ENCODE data around the gene SLC7A4. TPM values are rescaled to one million over a fixed set of nuclear protein-coding genes. Genes with fewer than 3 reads are reported as not detected.
"Not testable (repeated sequence)": the region's sequence is repeated elsewhere in the genome, so short reads cannot be mapped to it uniquely, and the experiment has no call there.

SLC7A4 gene
- total and polyA plus RNA-seq, 5 donors: 0.33 to 1.9 (median 0.59) TPM

DNA sequence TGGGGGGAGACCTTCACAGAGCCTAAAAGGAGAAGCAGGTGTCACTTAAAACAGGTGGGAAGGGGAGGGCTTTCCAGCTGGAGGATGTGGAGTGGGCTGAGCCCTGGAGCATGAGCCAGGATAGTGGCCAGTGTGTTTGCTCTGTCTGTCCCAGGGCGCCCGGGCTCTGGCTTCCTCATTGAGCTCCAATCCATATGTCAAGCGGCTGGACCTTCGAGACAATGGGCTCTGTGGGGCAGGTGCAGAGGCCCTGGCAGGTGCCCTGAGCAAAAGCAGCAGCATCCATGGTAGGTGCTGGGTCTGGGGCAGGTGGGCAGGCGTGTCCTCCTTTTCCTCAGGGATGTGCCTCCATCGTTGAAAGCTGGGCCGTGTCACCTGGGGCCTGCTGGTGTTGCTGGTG, 15.4 kb upstream of the SLC7A4 start:
- H3K4me3 ChIP-seq (ENCODE audit: low read length): no peak overlapping the region
- WGBS: 83% methylated on average over 7 of the region's 7 CpGs
- H3K27me3 ChIP-seq (ENCODE audit: control insufficient read depth, insufficient read depth): no peaks in the 10 kb centered on the region
- H3K9me3 ChIP-seq (ENCODE audit: control insufficient read depth, low read length): no peaks in the 10 kb centered on the region
- H3K27ac ChIP-seq (ENCODE audit: low read length): no peak overlapping the region
- intact Hi-C loops (cut with DNase I): no loop called here
- ATAC-seq (no peak), DNase-seq (no peak)
- H3K4me1 ChIP-seq (ENCODE audit: control insufficient read depth, insufficient read depth, low read length): no peaks in the 10 kb centered on the region

DNA sequence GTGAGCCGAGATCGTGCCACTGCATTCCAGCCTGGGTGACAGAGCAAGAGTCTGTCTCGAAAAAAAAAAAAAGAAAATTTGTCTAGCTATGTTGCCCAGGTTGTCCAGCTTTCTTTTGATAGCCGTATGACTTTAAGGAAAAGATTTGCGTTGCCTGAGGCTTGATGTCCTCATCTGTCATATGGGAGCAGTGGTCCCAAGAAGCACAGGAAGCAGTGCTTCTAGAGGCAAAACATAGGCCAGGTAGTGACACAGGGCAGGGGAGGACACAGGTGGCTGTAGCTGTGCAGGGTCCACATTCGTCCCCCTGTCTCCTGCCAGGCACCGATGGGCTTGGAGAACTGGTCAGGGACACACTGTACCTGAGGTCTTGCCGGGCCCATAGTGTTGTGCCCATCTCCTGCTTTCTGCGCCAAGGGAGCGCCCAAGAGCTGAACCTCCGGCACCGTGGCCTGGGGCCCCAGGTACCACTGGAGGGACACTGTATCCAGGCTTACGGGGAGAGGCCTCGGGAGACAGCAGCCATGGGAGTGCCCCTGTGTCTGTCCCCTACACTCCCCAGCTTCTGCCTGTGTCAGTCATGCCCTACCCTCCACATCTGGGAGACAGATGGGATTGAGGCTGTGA, 14.8 kb upstream of the SLC7A4 start:
- no peak for ATAC-seq
- H3K4me1 ChIP-seq (ENCODE audit: control insufficient read depth, insufficient read depth, low read length): no peaks in the 10 kb centered on the region
- peak in 1 of 3 donors; percentile 45 for DNase-seq
- no peak overlapping the region for H3K27ac ChIP-seq (ENCODE audit: low read length)
- no peak overlapping the region for H3K4me3 ChIP-seq (ENCODE audit: low read length)
- 92% methylated on average over 14 of the region's 14 CpGs for WGBS
- intact Hi-C loops (cut with DNase I): no loop called here
- no peaks in the 10 kb centered on the region for H3K9me3 ChIP-seq (ENCODE audit: control insufficient read depth, low read length)
- no peaks in the 10 kb centered on the region for H3K27me3 ChIP-seq (ENCODE audit: control insufficient read depth, insufficient read depth)

DNA sequence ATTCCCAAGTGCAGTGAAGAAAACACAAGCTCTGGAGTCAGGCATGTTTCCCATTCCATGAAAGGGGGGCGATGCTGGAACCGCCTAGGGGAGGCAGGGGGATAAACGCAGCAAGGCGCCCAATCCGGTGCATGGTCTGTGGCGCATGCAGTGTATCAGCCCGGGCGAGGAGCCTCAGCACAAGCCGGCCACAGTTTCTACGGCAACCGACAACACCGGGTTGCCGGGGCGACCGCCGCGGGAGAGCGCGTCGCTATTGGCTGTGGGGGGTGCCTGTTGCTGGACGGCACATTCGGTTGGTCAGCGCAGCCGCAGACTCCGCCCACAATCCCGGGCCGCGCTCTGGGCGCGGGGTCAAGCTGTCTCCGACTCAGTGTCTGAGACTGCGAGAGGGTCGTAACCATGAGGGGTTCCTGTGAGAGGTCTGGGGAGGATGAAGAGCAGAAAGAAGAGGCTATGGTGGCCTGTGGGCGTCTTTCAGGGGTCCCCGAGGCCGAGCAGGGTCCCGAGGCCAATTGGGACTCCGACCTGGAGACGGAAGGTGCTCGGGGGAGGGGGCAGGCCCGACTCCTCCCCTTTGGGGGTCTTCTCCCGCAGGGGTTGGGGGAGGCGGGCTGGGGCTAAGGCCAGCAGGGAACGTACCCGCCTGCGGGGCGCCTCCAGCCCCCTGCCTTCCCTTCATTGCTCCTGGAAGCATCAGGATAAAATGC, 13.4 kb upstream of the SLC7A4 start, which contains the start of gene LRRC74B:
Gene LRRC74B (plus strand): TSS at position 362 of the 710 bp plus-strand sequence. CDS start 41 bp downstream, at position 403.
- WGBS: 4% methylated on average over 47 of the region's 47 CpGs
- H3K4me1 ChIP-seq (ENCODE audit: control insufficient read depth, insufficient read depth, low read length): no peaks in the 10 kb centered on the region
- H3K4me3 ChIP-seq (ENCODE audit: low read length): peak within 1 kb of the TSS; percentile 49
- no peaks in the 10 kb centered on the region for H3K27me3 ChIP-seq (ENCODE audit: control insufficient read depth, insufficient read depth)
- H3K27ac ChIP-seq (ENCODE audit: low read length): no peak within 1 kb of the TSS
- peak; percentile 92 to 97 (median 96) for DNase-seq
- H3K9me3 ChIP-seq (ENCODE audit: control insufficient read depth, low read length): no peaks in the 10 kb centered on the region
- intact Hi-C loops (cut with DNase I): no loop called here
- peak; percentile 96 to 97 for ATAC-seq

DNA sequence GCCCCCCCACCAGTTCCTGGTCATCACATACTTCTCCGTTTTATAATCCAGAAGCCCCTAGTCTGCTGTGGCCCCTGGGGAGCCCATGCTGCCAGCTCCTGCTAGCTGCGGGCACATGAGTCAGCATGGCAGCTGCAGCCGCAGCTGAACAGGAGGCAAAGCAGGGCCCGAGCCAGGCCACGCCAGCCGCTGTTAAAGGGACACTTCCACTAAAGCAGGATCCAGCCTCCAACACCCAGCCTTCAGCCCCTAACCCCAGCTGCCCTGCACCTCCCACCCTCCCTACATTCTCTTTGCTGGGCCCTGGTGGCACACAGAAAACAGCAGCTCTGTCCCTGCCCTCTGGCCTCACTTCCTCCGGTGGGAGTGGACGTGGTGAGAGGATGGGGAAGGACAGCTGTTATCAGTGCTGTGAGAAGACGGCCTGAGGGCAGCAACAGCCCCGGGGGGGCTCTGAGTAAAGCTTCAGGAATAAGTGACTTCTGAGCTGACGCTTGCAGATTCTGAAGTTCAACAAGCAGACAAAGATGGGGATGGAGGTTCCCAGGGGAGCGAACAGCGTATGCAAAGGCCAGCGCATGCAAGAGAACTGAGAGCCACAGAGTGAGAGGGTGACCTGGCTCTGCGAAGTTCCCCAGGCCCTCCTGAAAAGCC, 12.7 kb upstream of the SLC7A4 start:
- Histone ChIP-seq H3K4me1 (ENCODE audit: control insufficient read depth, insufficient read depth, low read length) (no peaks in the 10 kb centered on the region), H3K27ac (ENCODE audit: low read length) (no peak overlapping the region), H3K4me3 (ENCODE audit: low read length) (peak overlapping the region; percentile 49), H3K27me3 (ENCODE audit: control insufficient read depth, insufficient read depth) (no peaks in the 10 kb centered on the region), H3K9me3 (ENCODE audit: control insufficient read depth, low read length) (no peaks in the 10 kb centered on the region)
- intact Hi-C loops (cut with DNase I): no loop called here
- 10% methylated on average over 15 of the region's 15 CpGs for WGBS
- peak; percentile 66 to 77 (median 71) for DNase-seq
- peak; percentile 35 to 57 for ATAC-seq

DNA sequence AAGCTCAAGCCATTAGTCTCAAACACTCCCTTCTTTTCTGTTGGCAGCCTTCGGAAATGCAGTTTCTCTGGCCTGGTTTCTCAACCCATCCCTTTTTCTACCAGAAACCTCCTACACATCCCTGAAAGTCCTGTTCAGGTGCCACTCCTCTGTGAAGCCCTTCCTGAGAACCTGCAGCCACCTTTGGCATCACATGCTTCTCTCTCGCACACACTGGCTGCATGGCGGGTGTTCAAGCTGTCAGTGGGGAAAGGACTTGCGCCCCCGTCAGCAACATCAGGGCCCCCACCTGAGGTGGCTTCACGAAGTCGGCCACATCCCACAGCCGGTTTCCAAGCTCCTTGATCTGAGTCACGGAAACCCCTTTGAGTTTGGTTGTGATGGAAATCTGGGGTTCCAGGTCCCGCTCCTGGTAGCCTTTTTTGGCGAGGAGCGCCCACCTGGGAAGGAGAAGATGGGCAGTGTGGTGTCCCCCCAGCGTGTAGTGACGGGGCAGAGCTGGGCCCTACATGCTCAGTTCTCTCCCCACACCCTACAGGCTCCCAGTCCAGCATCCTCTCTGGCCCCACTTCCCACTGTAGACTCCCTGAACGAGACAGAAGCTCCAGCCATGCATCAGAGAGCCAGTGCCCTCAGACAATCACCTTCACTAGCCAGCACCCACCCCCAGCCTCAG, 11.6 kb upstream of the SLC7A4 start:
- WGBS: 88% methylated on average over 15 of the region's 15 CpGs
- intact Hi-C loops (cut with DNase I): no loop called here
- DNase-seq: no peak
- no peak for ATAC-seq
- Histone ChIP-seq H3K4me3 (ENCODE audit: low read length) (no peak overlapping the region), H3K27ac (ENCODE audit: low read length) (no peak overlapping the region), H3K4me1 (ENCODE audit: control insufficient read depth, insufficient read depth, low read length) (peaks cover 3% of the 10 kb centered on the region), H3K9me3 (ENCODE audit: control insufficient read depth, low read length) (no peaks in the 10 kb centered on the region), H3K27me3 (ENCODE audit: control insufficient read depth, insufficient read depth) (no peaks in the 10 kb centered on the region)

DNA sequence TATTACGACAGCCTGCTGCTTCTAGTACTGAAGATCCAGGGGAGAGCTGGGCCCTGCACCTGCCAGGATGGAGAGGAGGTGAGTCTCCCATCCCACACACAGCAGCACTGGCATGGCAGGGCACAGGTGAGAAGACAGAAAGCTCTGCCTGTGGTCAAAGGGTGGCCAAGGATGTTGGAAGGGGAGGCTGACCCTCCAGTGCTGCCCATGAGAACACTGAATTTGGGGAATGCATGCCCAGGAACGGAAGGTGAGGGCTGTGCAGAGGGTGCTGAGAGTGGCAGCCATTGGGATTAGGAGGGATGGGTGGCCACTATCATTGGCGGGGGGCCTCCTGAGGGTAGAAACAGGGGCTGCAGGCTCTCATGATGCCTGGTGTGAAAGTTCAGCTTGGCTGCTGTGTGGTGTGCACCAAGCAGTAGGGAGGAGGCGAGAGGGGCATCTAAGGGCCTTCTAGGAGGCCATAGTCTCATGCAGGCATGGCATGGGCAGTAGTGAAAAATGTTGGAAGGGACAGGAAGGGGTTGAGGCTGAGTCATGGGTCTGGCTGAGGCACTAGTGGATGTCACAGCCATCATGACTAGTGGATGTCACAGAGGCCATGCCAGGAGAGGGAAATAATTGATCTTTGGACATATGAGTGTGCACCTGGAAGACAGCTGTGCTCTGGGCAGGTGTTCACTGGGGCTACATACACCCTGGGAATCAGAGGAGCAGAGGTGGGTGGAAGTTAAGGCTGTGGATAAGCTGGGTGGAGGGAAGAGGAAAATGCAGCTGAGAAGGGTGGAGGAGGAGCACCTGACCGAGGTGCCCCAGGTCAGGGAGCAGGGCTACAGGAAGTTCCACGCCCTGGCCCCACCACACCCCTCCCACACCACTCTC, 10.9 kb upstream of the SLC7A4 start:
- WGBS: 88% methylated on average over 6 of the region's 6 CpGs
- no peak overlapping the region for H3K27ac ChIP-seq (ENCODE audit: low read length)
- DNase-seq (no peak), ATAC-seq (no peak)
- H3K4me3 ChIP-seq (ENCODE audit: low read length): no peak overlapping the region
- peaks cover 7% of the 10 kb centered on the region for H3K4me1 ChIP-seq (ENCODE audit: control insufficient read depth, insufficient read depth, low read length)
- no peaks in the 10 kb centered on the region for H3K27me3 ChIP-seq (ENCODE audit: control insufficient read depth, insufficient read depth)
- intact Hi-C loops (cut with DNase I): no loop called here
- no peaks in the 10 kb centered on the region for H3K9me3 ChIP-seq (ENCODE audit: control insufficient read depth, low read length)

DNA sequence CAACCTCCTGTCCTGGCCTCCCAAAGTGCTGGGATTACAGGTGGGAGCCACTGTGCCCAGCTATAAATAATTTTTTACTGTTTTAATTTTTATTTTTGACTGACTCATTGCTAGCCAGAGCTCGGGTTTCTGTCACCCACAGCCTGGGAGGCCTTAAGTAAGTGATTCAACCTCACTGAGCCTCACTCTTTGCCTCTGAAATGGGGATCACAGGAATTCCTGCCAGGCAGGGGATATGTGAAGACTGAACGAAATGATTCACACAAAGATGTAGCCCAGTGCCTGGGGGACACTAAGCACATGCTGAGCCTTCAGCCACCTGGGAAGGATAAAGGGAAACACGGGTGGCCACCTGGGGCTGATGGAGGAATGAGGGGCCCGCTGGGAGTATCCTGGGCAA, 9.6 kb upstream of the SLC7A4 start:
- intact Hi-C loops (cut with DNase I): no loop called here
- H3K27me3 ChIP-seq (ENCODE audit: control insufficient read depth, insufficient read depth): no peaks in the 10 kb centered on the region
- H3K4me3 ChIP-seq (ENCODE audit: low read length): no peak overlapping the region
- no peak for ATAC-seq
- no peak overlapping the region for H3K27ac ChIP-seq (ENCODE audit: low read length)
- H3K4me1 ChIP-seq (ENCODE audit: control insufficient read depth, insufficient read depth, low read length): peaks cover 10% of the 10 kb centered on the region
- 78% methylated on average over 4 of the region's 4 CpGs for WGBS
- H3K9me3 ChIP-seq (ENCODE audit: control insufficient read depth, low read length): no peaks in the 10 kb centered on the region
- no peak for DNase-seq

DNA sequence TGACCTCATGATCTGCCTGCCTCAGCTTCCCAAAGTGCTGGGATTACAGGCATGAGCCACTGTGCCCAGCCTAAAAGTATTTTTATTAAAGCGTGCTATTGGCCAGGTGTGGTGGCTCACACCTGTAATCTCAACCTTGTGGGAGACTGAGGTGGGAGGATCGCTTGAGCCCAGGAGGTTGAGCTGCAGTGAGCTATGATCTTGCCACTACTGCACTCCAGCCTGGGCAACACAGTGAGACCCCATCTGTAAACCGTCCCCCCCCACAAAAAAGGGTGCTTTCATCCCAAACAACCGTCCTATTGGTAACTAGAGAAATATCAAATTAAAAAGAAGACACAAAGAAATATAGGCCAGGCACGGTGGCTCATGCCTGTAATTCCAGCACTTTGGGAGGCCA, 6.8 kb upstream of the SLC7A4 start:
- H3K27ac ChIP-seq (ENCODE audit: low read length); ATAC-seq; intact Hi-C loops (cut with DNase I); H3K9me3 ChIP-seq (ENCODE audit: control insufficient read depth, low read length); DNase-seq; H3K4me3 ChIP-seq (ENCODE audit: low read length); H3K4me1 ChIP-seq (ENCODE audit: control insufficient read depth, insufficient read depth, low read length); H3K27me3 ChIP-seq (ENCODE audit: control insufficient read depth, insufficient read depth): not testable (repeated sequence)
- 89% methylated on average over 5 of the region's 5 CpGs for WGBS

DNA sequence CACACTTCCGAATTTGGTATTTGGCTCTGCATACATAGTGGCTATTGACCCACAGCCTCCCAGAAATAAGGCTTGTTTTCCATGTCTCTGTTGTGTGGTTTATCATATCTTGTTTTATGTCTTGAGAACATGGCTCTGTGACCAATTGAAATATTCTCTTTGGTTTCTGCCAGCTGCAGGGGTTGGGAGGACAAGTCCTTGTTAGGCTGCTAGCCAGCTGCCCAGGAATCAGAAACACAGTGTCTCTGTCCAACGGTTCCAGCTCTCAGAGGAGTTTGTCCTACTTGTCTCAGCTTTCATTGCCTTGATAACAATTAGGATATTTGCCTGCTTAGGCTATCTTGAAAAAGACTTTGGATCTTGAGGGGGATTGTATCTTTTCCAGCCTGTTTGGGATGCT, 6.0 kb upstream of the SLC7A4 start:
- ATAC-seq: peak; percentile 68 to 84

DNA sequence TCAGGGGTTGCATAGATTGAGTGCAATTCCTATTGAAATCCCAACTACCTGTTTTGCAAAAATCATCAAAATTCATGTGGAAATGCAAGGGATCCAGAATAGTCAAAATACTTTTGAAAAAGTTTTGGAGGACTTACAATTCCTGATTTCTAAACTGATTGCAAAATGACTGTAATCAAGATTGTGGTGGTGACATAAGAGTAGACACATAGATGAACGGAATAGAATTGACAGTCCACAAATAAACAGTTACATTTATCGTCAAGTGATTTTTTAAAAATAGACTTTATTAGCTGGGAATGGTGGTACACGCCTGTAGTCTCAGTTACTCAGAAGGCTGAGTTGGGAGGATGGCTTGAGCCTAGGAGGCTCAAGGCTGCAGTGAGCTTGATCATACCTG, 2.6 kb upstream of the SLC7A4 start:
- ATAC-seq: no peak
- intact Hi-C loops (cut with DNase I): no loop called here
- Histone ChIP-seq H3K4me1 (ENCODE audit: control insufficient read depth, insufficient read depth, low read length) (peaks cover 10% of the 10 kb centered on the region), H3K27me3 (ENCODE audit: control insufficient read depth, insufficient read depth) (no peaks in the 10 kb centered on the region), H3K4me3 (ENCODE audit: low read length) (no peak overlapping the region), H3K9me3 (ENCODE audit: control insufficient read depth, low read length) (no peaks in the 10 kb centered on the region), H3K27ac (ENCODE audit: low read length) (no peak overlapping the region)
- no peak for DNase-seq
- WGBS: 87% methylated on average over 3 of the region's 3 CpGs

More for the DNA sequence above, 6.0 kb upstream of the SLC7A4 start:
- intact Hi-C loops (cut with DNase I): no loop called here
- Histone ChIP-seq H3K4me1 (ENCODE audit: control insufficient read depth, insufficient read depth, low read length) (peaks cover 10% of the 10 kb centered on the region), H3K27ac (ENCODE audit: low read length) (no peak overlapping the region), H3K9me3 (ENCODE audit: control insufficient read depth, low read length) (no peaks in the 10 kb centered on the region), H3K4me3 (ENCODE audit: low read length) (no peak overlapping the region), H3K27me3 (ENCODE audit: control insufficient read depth, insufficient read depth) (no peaks in the 10 kb centered on the region)
- DNase-seq: peak; percentile 57 to 88 (median 82)
- WGBS: 32% methylated on average over 2 of the region's 2 CpGs

All from right cardiac atrium (tissue), 5 donors.